Stimulated activated CD4-positive, alpha-beta T cell treated with anti-CD3 and anti-CD28 coated beads, Interleukin-1b, Interleukin-23, amount 100 ng/mL, for 24 hours (primary cell): ENCODE measurements around the gene AJAP1.

Experiments used
- DNase-seq, 4 experiments: peaks; one replicate each; pipeline ENCODE4 v3.0.0-alpha.2; 2020; ENCODE audit warnings: low read depth in 4 of 4, low spot score in 1 of 4

The AJAP1 gene

DNA sequence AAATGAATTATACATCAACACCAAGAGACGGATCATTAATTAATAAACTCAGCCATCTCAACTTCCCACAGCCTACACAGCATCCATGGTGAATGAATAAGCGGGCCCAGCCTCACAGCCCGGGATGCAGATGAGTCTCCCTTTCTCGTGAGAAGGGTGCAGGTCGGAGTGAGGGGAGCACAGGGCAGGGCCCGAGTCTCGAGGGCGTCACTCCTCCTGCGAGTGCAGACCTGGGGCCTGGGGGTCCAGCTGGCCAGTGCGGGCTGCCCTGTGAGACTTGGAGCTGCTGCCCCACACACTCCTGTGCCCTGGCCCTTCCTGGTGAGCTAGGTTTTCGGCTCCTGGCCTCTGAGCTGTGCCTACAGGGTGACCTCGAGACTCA is 74.7 kb downstream of the AJAP1 start:
- no peak for DNase-seq

GRCh38 chr1:4730078-4730477 is 75.7 kb downstream of the AJAP1 start:
- no peak for DNase-seq

DNA sequence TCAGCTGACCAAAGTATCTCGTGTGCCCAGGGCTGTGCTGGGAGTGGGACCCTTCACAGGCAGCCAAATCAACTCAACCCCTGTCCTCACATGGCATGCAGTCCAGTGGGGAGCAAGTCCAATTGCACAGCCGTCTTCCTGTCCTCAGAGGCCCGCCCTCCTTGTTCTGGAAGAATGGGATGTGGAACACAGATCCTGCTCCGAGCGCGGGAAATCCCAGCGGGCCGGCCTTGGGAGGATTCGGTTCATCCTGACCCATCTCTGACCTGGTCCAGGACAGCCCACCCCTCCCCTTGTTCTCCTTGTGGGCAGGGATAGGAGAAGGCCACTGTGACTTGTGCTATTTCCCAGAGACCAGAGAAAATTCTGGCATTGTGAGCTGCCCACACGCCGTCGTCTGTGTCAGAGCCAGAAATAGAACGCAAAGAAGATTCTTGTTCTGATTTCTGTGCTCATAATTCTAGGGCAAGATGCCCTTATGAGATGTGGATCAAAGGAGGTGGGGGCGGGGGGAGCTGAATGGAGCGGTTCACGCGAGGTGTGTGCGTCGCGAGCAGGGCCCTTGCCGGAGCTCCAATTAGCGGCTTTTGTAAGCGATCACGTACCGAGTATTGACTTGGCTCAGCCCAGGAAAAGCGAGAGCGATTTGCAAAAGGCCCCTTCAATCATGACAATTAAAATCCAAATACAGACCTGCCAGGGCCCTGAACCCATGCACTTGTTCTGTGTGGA is 79.2 kb downstream of the AJAP1 start:
- DNase-seq, result no peak

DNA sequence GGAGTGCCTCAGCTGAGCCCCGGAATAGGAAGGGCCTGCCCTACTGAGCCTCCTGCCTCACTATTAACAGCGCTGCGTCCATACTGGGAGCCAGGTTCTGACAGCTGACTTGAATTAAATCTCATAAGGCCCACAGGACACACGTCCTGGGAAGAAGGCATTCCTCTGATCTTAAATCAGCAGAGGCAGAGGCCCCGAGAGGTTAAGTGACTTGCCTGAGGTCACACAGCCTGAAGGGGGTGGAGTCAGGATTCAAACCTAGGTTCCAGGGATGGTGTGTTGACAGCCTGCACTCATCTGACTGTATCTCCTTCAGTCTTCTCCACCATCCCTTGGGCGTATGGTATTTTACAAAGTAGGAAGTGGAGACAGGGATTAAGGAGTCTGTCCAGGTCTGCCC is 79.8 kb downstream of the AJAP1 start:
- DNase-seq, result no peak

DNA sequence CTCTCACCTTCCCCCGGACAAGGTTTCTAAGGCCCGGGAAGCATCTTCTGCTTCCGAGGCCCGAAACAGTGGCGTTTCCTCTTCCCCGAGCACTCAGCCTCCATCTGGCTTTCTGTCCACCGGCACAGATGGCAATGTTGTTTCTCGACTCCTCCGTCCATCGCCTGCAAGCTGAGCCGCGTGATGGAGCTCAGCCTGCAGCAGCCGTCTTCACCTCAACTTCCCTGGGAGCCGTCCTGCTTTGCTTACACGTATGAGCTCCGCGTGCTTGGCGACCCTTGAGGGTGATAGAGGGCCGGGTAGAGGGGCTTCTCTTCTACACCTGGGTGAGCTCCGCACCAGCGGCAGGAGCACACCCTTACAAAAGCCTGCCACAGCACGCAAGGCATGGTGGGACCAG is 80.4 kb downstream of the AJAP1 start:
- no peak for DNase-seq

- DNase-seq, result no peak
These were observed 81.8 kb downstream of the AJAP1 start for GRCh38 chr1:4736254-4736653.

DNA sequence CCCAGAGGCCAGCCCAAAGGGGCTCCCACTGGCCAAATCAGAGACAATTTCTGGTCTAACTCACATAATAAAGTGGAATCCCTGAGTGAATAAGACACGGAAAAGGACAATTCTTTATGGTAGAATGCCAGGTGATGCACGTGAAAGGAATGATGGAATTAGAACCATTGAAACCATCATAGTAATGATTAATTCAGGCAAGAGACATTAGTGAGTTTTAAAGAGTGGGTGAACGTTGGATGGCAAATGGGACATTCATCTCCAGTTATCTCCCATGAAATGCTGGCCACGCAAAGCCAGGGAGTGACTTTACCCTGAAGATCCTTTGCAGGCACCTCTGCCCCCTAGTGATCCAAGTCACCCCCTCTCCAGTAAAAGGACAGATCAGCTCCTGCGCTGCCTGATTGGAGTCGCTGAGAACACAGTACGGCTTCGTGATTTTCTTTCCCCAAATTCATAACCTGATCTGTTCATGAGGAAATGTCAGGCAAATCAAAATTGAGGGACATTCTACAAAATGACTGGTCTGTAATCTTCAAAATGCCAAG is 87.5 kb downstream of the AJAP1 start:
- DNase-seq, result no peak

DNA sequence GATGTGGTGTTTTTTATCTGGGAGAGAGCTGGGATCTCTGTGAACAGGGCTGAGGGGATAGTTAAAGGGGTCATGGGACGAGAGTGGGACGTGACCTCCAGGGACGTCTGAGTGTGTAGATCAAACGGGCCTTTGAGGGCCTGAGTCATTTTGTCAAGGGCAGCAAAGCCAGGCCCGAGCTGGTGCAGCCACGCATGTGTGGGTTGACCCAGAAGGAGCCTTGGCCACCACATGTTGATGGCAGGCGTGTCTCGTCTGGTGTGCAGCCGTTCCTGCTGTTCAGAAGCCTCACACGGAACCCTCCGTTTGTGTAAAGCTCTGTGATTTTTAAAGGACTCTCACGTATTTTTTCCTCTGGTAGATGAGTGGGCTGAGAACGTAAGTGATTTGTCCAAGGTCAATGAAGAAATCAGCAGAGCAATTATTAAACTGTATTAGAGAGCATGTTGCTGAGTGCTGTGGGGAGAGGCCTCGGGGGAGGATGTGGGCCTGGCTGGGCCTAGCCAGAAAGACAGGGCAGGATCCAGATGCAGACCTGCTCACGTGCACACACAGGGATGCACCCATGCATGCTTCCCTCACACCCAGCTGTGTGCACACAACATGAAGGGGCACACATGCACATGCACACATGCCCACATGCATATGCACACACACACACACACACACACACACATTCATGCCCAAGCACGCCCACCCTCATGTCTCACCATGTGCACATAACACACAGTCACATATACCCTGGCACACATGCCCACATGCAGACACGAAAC is 89.8 kb downstream of the AJAP1 start:
- no peak for DNase-seq

GRCh38 chr1:4745560-4745959 is 91.2 kb downstream of the AJAP1 start:
- no peak for DNase-seq

- DNase-seq, result no peak
These were observed 95.0 kb downstream of the AJAP1 start for GRCh38 chr1:4749406-4749805.

- no peak for DNase-seq
These were observed 95.8 kb downstream of the AJAP1 start for GRCh38 chr1:4750177-4750576.

DNA sequence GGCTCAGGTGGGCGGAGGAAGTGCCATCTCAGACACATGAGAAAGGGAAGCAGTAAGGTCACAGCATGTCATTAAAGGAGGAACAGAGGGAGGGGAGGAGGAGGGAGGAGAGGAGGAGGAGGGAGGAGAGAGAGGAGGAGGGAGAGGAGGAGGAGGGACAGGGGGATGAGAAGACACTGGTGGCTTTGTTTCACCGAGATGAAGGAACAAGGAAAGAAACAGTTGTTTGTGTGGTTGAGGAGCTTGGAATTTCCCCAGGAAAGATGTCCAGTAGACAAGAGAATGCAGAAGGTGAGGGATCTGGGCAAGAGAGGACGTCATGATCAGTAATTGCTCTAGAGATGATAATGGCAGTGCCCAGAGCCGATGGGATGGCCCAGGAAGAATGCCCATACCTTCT is 97.7 kb downstream of the AJAP1 start:
- no peak for DNase-seq

- no peak for DNase-seq
These were observed 100.4 kb downstream of the AJAP1 start for GRCh38 chr1:4754816-4755215.

- DNase-seq, result no peak
These were observed 101.0 kb downstream of the AJAP1 start for GRCh38 chr1:4755301-4755845.

DNA sequence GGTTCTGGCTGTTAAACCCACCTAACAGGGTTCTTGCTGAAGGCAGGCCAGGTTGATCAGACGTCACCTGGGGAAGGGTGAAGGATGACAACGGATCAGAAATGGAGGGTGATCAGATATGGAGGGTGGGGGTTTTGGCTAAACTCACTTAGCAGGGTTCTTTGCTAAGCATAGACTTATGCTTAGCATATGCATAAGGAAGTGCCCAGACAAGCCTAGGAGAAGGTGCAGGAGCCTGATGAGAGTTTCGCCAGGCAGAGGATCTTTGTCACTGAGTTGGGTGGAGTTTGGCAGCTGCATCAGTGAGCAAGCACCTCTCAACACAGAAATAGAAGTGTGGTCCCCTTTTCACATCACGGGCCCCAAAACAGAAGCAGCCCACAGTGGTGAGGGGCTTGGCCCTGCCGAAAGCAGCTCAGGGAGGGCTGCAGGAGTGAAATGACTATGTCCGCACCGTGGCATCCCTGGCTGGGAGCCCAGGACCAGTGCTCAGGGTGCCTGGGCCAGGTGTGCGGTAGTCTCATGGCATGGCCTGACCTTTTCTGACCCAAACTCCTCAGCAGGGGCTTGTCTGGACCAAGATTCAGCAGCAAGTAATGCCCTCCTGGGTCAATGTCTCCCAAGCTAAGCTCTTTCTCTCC is 101.6 kb downstream of the AJAP1 start:
- no peak for DNase-seq

GRCh38 chr1:4756851-4757580 is 102.6 kb downstream of the AJAP1 start:
- no peak for DNase-seq

DNA sequence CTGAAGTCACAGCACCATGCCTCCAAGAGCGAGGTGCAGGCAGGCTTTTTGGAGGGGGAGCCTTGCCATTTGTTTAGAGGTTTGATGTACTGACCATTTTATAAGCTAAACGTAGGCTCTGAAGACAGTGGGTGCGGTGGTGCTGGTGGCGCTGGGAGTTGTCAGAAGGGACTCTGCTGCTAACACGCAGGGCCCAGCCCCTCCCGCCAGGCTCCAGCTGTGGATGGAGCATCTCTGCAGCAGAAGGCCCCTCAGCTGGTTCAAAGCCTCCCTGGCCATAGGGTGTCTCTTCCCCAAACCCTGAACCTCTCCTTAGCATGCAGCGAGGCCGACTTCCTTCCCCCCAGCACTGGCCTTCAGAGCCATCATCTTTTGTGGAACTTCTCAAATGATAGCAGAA is 105.3 kb downstream of the AJAP1 start:
- DNase-seq, result no peak

DNA sequence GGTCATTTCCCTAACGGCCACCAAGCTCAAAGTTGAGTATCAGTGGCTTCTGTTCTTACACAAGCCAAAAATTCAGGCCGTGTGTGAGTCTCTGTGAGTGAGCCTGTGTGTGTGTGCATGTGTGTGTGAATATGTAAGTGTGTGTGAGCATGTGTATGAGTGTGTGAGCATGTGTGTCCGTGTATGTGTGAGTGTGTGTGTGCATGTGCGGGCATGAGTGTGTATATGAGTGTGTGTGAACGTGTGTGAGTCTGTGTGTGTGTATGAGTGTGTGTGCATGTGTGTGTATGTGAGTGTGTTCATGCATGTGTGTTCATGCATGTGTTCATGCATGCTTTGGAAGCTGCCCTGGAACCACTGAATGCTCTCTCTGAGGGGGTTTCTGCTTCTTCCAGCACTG is 105.7 kb downstream of the AJAP1 start:
- DNase-seq, result no peak

DNA sequence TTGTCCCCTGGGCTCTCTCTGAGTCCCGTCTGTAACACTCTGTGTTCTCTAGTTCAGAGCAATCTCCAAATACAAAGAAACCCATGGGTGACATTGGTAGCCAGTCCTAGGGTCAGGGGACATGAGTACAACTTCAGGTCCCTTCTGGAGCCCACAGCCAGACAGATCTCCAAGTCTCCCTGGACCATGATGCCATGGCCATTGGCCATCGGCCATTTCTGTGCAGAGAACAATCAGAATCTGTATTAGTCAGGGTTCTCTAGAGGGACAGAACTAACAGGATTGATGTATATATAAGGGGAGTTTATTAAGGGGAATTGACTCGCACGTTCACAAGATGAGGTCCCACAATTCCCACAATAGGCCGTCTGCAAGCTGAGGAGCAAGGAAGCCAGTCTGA is 106.9 kb downstream of the AJAP1 start:
- no peak for DNase-seq

DNA sequence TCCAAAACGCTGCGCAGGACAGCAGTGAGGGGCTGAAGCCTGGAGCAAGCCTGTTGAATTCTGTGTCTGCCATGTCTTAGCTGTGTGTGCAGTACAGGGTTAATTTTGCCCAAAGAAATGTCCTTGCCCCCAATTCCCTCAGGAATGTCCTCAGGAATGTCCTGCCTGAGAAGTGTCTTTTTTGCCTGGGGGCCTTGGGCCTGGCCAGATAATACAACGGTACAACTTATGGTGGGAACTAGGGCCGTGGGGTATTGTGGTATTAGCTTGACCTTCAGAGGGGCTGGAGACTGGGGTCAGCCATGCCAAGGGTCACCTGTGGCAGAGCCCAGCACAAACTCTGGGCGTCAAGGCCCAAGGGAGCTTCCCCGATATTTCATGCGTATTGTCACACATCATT is 107.7 kb downstream of the AJAP1 start:
- no peak for DNase-seq

- DNase-seq, result no peak
These were observed 112.9 kb downstream of the AJAP1 start for GRCh38 chr1:4767308-4767707.
